Neuron (in vitro differentiated cells): ENCODE data around the gene DCHS2.

Experiments
- H2AFZ ChIP-seq: one replicate; pipeline ENCODE4 v1.6.1; 2013; ENCODE audit warnings: low read depth, mild to moderate bottlenecking, inconsistent platforms, low read length, moderate library complexity
- H3K27me3 ChIP-seq: one replicate; pipeline ENCODE4 v1.6.1; 2013; ENCODE audit warnings: low read length; ENCODE audit not compliant: insufficient read depth
- H3K36me3 ChIP-seq: one replicate; pipeline ENCODE4 v1.6.1; 2013; ENCODE audit warnings: low read length; ENCODE audit not compliant: insufficient read depth
- H3K4me1 ChIP-seq: one replicate; pipeline ENCODE4 v1.6.1; 2013; ENCODE audit warnings: low read length; ENCODE audit not compliant: insufficient read depth
- H3K4me3 ChIP-seq: 2 replicates; pipeline ENCODE4 v1.5.1; 2013; ENCODE audit warnings: mild to moderate bottlenecking, low read length, moderate library complexity
- H3K9me3 ChIP-seq: one replicate; pipeline ENCODE4 v1.6.1; 2013; ENCODE audit warnings: low read length

Gene DCHS2

GRCh38 chr4:154384012-154384411, 107.6 kb downstream of the DCHS2 start:
- Histone ChIP-seq H3K9me3 (peaks cover 2% of the 10 kb centered on the region), H3K4me1 (no peaks in the 10 kb centered on the region), H3K27me3 (peaks cover 3% of the 10 kb centered on the region), H2AFZ (no peak overlapping the region), H3K4me3 (no peak overlapping the region), H3K36me3 (no peaks in the 10 kb centered on the region)

GRCh38 chr4:154376486-154376885, 115.1 kb downstream of the DCHS2 start:
- H3K4me1 ChIP-seq: no peaks in the 10 kb centered on the region
- H3K27me3 ChIP-seq: peaks cover 5% of the 10 kb centered on the region
- no peak overlapping the region for H2AFZ ChIP-seq
- H3K36me3 ChIP-seq: no peaks in the 10 kb centered on the region
- no peak overlapping the region for H3K4me3 ChIP-seq
- H3K9me3 ChIP-seq: no peaks in the 10 kb centered on the region

GRCh38 chr4:154368060-154368459, 123.5 kb downstream of the DCHS2 start:
- Histone ChIP-seq H3K9me3 (no peaks in the 10 kb centered on the region), H3K27me3 (peaks cover 6% of the 10 kb centered on the region), H3K4me3 (no peak overlapping the region), H3K4me1 (peaks cover 11% of the 10 kb centered on the region), H2AFZ (no peak overlapping the region), H3K36me3 (no peaks in the 10 kb centered on the region)

- H3K4me1 ChIP-seq: peaks cover 11% of the 10 kb centered on the region
These were observed 123.9 kb downstream of the DCHS2 start for GRCh38 chr4:154367659-154368058.

GRCh38 chr4:154366956-154367355, 124.6 kb downstream of the DCHS2 start:
- Histone ChIP-seq H3K36me3 (no peaks in the 10 kb centered on the region), H3K9me3 (no peaks in the 10 kb centered on the region), H3K4me3 (no peak overlapping the region), H3K4me1 (peaks cover 11% of the 10 kb centered on the region), H3K27me3 (peaks cover 5% of the 10 kb centered on the region), H2AFZ (no peak overlapping the region)

More at GRCh38 chr4:154367659-154368058, 123.9 kb downstream of the DCHS2 start:
- Histone ChIP-seq H3K27me3 (peaks cover 6% of the 10 kb centered on the region), H3K4me3 (no peak overlapping the region), H2AFZ (no peak overlapping the region), H3K9me3 (no peaks in the 10 kb centered on the region), H3K36me3 (no peaks in the 10 kb centered on the region)

GRCh38 chr4:154364066-154364845, 127.3 kb downstream of the DCHS2 start:
- Histone ChIP-seq H3K36me3 (no peaks in the 10 kb centered on the region), H3K9me3 (no peaks in the 10 kb centered on the region), H2AFZ (no peak overlapping the region), H3K27me3 (peaks cover 4% of the 10 kb centered on the region), H3K4me3 (no peak overlapping the region), H3K4me1 (peaks cover 11% of the 10 kb centered on the region)

- Histone ChIP-seq H2AFZ (no peak overlapping the region), H3K4me3 (no peak overlapping the region), H3K9me3 (no peaks in the 10 kb centered on the region), H3K27me3 (no peaks in the 10 kb centered on the region), H3K36me3 (no peaks in the 10 kb centered on the region), H3K4me1 (peaks cover 11% of the 10 kb centered on the region)
These were observed 130.1 kb downstream of the DCHS2 start for GRCh38 chr4:154361450-154361849.

GRCh38 chr4:154360491-154360890, 131.1 kb downstream of the DCHS2 start:
- no peaks in the 10 kb centered on the region for H3K36me3 ChIP-seq
- no peak overlapping the region for H3K4me3 ChIP-seq
- no peak overlapping the region for H2AFZ ChIP-seq
- peaks cover 11% of the 10 kb centered on the region for H3K4me1 ChIP-seq
- no peaks in the 10 kb centered on the region for H3K27me3 ChIP-seq
- H3K9me3 ChIP-seq: no peaks in the 10 kb centered on the region

GRCh38 chr4:154354883-154355282, 136.7 kb downstream of the DCHS2 start:
- Histone ChIP-seq H3K4me3 (no peak overlapping the region), H3K27me3 (peaks cover 2% of the 10 kb centered on the region)

GRCh38 chr4:154349829-154350228, 141.8 kb downstream of the DCHS2 start:
- Histone ChIP-seq H2AFZ (no peak overlapping the region), H3K9me3 (no peaks in the 10 kb centered on the region), H3K4me1 (no peaks in the 10 kb centered on the region), H3K36me3 (no peaks in the 10 kb centered on the region), H3K27me3 (peaks cover 5% of the 10 kb centered on the region), H3K4me3 (no peak overlapping the region)

More at GRCh38 chr4:154354883-154355282, 136.7 kb downstream of the DCHS2 start:
- Histone ChIP-seq H2AFZ (no peak overlapping the region), H3K9me3 (no peaks in the 10 kb centered on the region), H3K36me3 (no peaks in the 10 kb centered on the region), H3K4me1 (no peaks in the 10 kb centered on the region)

GRCh38 chr4:154348657-154349056, 142.9 kb downstream of the DCHS2 start:
- no peak overlapping the region for H3K4me3 ChIP-seq
- H3K27me3 ChIP-seq: peaks cover 5% of the 10 kb centered on the region
- no peaks in the 10 kb centered on the region for H3K9me3 ChIP-seq
- H2AFZ ChIP-seq: no peak overlapping the region
- no peaks in the 10 kb centered on the region for H3K36me3 ChIP-seq
- no peaks in the 10 kb centered on the region for H3K4me1 ChIP-seq

GRCh38 chr4:154345359-154345758, 146.2 kb downstream of the DCHS2 start:
- H2AFZ ChIP-seq: no peak overlapping the region
- no peak overlapping the region for H3K4me3 ChIP-seq
- H3K27me3 ChIP-seq: peaks cover 4% of the 10 kb centered on the region
- no peaks in the 10 kb centered on the region for H3K4me1 ChIP-seq
- no peaks in the 10 kb centered on the region for H3K9me3 ChIP-seq
- H3K36me3 ChIP-seq: no peaks in the 10 kb centered on the region

GRCh38 chr4:154344686-154345085, 146.9 kb downstream of the DCHS2 start:
- Histone ChIP-seq H3K36me3 (no peaks in the 10 kb centered on the region), H3K27me3 (peaks cover 4% of the 10 kb centered on the region), H2AFZ (no peak overlapping the region), H3K4me3 (no peak overlapping the region), H3K9me3 (no peaks in the 10 kb centered on the region), H3K4me1 (no peaks in the 10 kb centered on the region)

- H3K27me3 ChIP-seq: peaks cover 4% of the 10 kb centered on the region
- no peak overlapping the region for H2AFZ ChIP-seq
- no peaks in the 10 kb centered on the region for H3K4me1 ChIP-seq
- H3K36me3 ChIP-seq: no peaks in the 10 kb centered on the region
- H3K9me3 ChIP-seq: no peaks in the 10 kb centered on the region
- H3K4me3 ChIP-seq: no peak overlapping the region
These were observed 147.9 kb downstream of the DCHS2 start for GRCh38 chr4:154343651-154344050.
